ENCODE measurements around the gene LIN37.

Gene LIN37

GRCh38 chr19:35753634-35754369, 5.4 kb downstream of the LIN37 start:
- no peak for ATAC-seq
- TF ChIP-seq ISL1 (CRISPR knock-in tag; IDR thresholded peaks at IDR 0.05) = no peak
- TF ChIP-seq PPARA (CRISPR knock-in tag; IDR thresholded peaks at IDR 0.05; ENCODE audit: borderline replicate concordance) = no peak
- TF ChIP-seq ESRRG (CRISPR knock-in tag; IDR thresholded peaks at IDR 0.05) = no peak
- TF ChIP-seq TSHZ2 (CRISPR knock-in tag; IDR thresholded peaks at IDR 0.05) = no peak

GRCh38 chr19:35754370-35755130, 6.2 kb downstream of the LIN37 start:
- TF ChIP-seq CSRNP3 (CRISPR knock-in tag; IDR thresholded peaks at IDR 0.05) (no peak), ZFP30 (CRISPR knock-in tag; IDR thresholded peaks at IDR 0.05) (no peak), ZNF565 (CRISPR knock-in tag; conservative IDR thresholded peaks at IDR 0.05; ENCODE audit: low read depth) (no peak), ZC3H10 (CRISPR knock-in tag; IDR thresholded peaks at IDR 0.05) (no peak), PPARA (CRISPR knock-in tag; IDR thresholded peaks at IDR 0.05; ENCODE audit: borderline replicate concordance) (no peak), PATZ1 (CRISPR knock-in tag; IDR thresholded peaks at IDR 0.05; ENCODE audit: borderline replicate concordance) (no peak), ZNF70 (CRISPR knock-in tag; IDR thresholded peaks at IDR 0.05) (no peak), ZNF8 (CRISPR knock-in tag; IDR thresholded peaks at IDR 0.05) (no peak), ARNTL (CRISPR knock-in tag; IDR thresholded peaks at IDR 0.05; ENCODE audit: borderline replicate concordance, low read depth) (no peak), ZFP3 (CRISPR knock-in tag; IDR thresholded peaks at IDR 0.05) (no peak), CREB5 (CRISPR knock-in tag; IDR thresholded peaks at IDR 0.05; ENCODE audit: low read depth) (no peak), BACH2 (CRISPR knock-in tag; IDR thresholded peaks at IDR 0.05; ENCODE audit: borderline replicate concordance) (no peak), OSR1 (CRISPR knock-in tag; IDR thresholded peaks at IDR 0.05) (no peak), TSHZ2 (CRISPR knock-in tag; IDR thresholded peaks at IDR 0.05) (no peak), TCF4 (CRISPR knock-in tag; IDR thresholded peaks at IDR 0.05; ENCODE audit: borderline replicate concordance) (no peak), RARB (CRISPR knock-in tag; IDR thresholded peaks at IDR 0.05) (no peak), POU6F1 (CRISPR knock-in tag; IDR thresholded peaks at IDR 0.05; ENCODE audit: borderline replicate concordance, low read depth) (no peak), ESRRG (CRISPR knock-in tag; IDR thresholded peaks at IDR 0.05) (no peak)
- ATAC-seq = no peak
